Measurements from ENCODE around the gene APBB2.

GRCh38 chr4:40954088-40954668, 260.2 kb downstream of the APBB2 start:
- no peak for TF ChIP-seq CTCF (conservative IDR thresholded peaks at IDR 0.05; ENCODE audit: low read depth, low read length)
- TF ChIP-seq POLR2A (IDR thresholded peaks at IDR 0.05; ENCODE audit: low read depth, low read length) = no peak
- no peak for TF ChIP-seq RFX5 (IDR thresholded peaks at IDR 0.05; ENCODE audit: low read depth, low read length)
- no peak for TF ChIP-seq RAD21 (IDR thresholded peaks at IDR 0.05; ENCODE audit: low read length)
- TF ChIP-seq CEBPB (IDR thresholded peaks at IDR 0.05; ENCODE audit: low read depth, low read length) = no peak

Data from IMR-90 (cell line).